Endothelial cell of umbilical vein (primary cell): ENCODE data around the gene PPM1M. TPM values are rescaled to one million over a fixed set of nuclear protein-coding genes. Genes with fewer than 3 reads are reported as not detected.

Experiments
- BruUV-seq: library from RNA; stranded (reverse); fragments of 400-500 nt; replicated peaks from 2 replicates; lab custom pipeline; 2021; lab: Mats Ljungman, UMichigan
- CTCF ChIA-PET: fragments of 300-600, 350-600 bp; sonication (Branson Sonifier 250); formaldehyde crosslinking; loops from one replicate; lab custom pipeline; 2021; ENCODE audit warnings: antibody characterized with exemption, inconsistent platforms; lab: Charles Lee
- POLR2A ChIA-PET: fragments of 300-600, 350-600 bp; sonication (Branson Sonifier 250); formaldehyde crosslinking; loops from one replicate; lab custom pipeline; 2021; ENCODE audit warnings: antibody characterized with exemption, inconsistent platforms; lab: Charles Lee
- DNase-seq: peaks from one replicate; pipeline ENCODE4 v3.0.0-alpha.2; 2011; ENCODE audit warnings: low read depth, low spot score
- FAIRE-seq: peaks from 2 replicates; lab custom pipeline; 2011; peaks lifted over from hg19 to GRCh38; lab: Jason Lieb, UNC
- H2AFZ ChIP-seq: 2 replicates; pipeline ENCODE4 v1.6.0; 2012; ENCODE audit warnings: low read depth, low read length, control low read depth, inconsistent platforms
- H3K27ac ChIP-seq: 2 replicates; pipeline ENCODE4 v1.5.1; 2011; ENCODE audit warnings: low read depth, mild to moderate bottlenecking, control low read depth, low read length, moderate library complexity; ENCODE audit not compliant: insufficient read depth
- H3K27me3 ChIP-seq, 2 experiments: 2 replicates each; pipeline versions ENCODE4 v1.6.0 to v1.6.1; 2011; ENCODE audit warnings: low read length in 2 of 2, mixed read lengths in 1 of 2; ENCODE audit not compliant: control insufficient read depth in 2 of 2, insufficient read depth in 2 of 2
- H3K36me3 ChIP-seq, 2 experiments: 2 replicates in 1 of 2; 3 replicates in 1 of 2; pipeline ENCODE4 v1.5.1; 2011; ENCODE audit warnings: low read length in 2 of 2, mild to moderate bottlenecking in 1 of 2, moderate library complexity in 1 of 2; ENCODE audit not compliant: control insufficient read depth in 2 of 2, insufficient read depth in 2 of 2; ENCODE audit errors: extremely low read depth in 1 of 2
- H3K4me1 ChIP-seq: 3 replicates; pipeline ENCODE4 v1.5.1; 2011; ENCODE audit warnings: mild to moderate bottlenecking, low read length; ENCODE audit not compliant: control insufficient read depth, insufficient read depth; ENCODE audit errors: extremely low read depth
- H3K4me2 ChIP-seq: 2 replicates; pipeline ENCODE4 v1.6.1; 2011; ENCODE audit warnings: low read length, control low read depth, mixed read lengths; ENCODE audit not compliant: insufficient read depth
- H3K4me3 ChIP-seq, 3 experiments: fragments of 200-600 bp in 1 of 3; sonication (generic), shearing (Covaris generic) in 1 of 3; replicated peaks in 1 of 3; 2 replicates each; pipeline ENCODE4 v1.5.1; 2011 to 2016; ENCODE audit warnings: control low read depth in 3 of 3, low read length in 3 of 3, mild to moderate bottlenecking in 2 of 3, inconsistent platforms in 1 of 3, low read depth in 1 of 3, moderate library complexity in 1 of 3; ENCODE audit not compliant: insufficient read depth in 1 of 3
- H3K79me2 ChIP-seq: 2 replicates; pipeline ENCODE4 v1.6.0; 2012; ENCODE audit warnings: low read length, inconsistent platforms; ENCODE audit not compliant: control insufficient read depth, insufficient read depth
- H3K9ac ChIP-seq: replicated peaks from 2 replicates; pipeline ENCODE3; 2011; ENCODE audit warnings: low read length, control low read depth; ENCODE audit not compliant: insufficient read depth; ENCODE audit errors: extremely low read depth
- H3K9me1 ChIP-seq: replicated peaks from 3 replicates; pipeline ENCODE4 v1.6.0; 2011; ENCODE audit warnings: mild to moderate bottlenecking, low read length; ENCODE audit not compliant: control insufficient read depth, insufficient read depth; ENCODE audit errors: extremely low read depth
- H3K9me3 ChIP-seq: replicated peaks from 2 replicates; pipeline ENCODE4 v1.5.1; 2012; ENCODE audit warnings: low read length, inconsistent platforms; ENCODE audit not compliant: control insufficient read depth, insufficient read depth
- H4K20me1 ChIP-seq: replicated peaks from 2 replicates; pipeline ENCODE3; 2011; ENCODE audit warnings: mild to moderate bottlenecking, low read length; ENCODE audit not compliant: control insufficient read depth, insufficient read depth; ENCODE audit errors: extremely low read depth
- CTCF ChIP-seq, 2 donors: IDR thresholded peaks; 1 replicate in 1 of 2; 2 replicates in 1 of 2; pipeline ENCODE4 v1.5.1; 2011; ENCODE audit warnings: low read length in 2 of 2, mild to moderate bottlenecking in 2 of 2, moderate library complexity in 2 of 2, control low read depth in 1 of 2, inconsistent platforms in 1 of 2, low read depth in 1 of 2; ENCODE audit not compliant: insufficient read depth in 1 of 2; ENCODE audit errors: extremely low read depth in 1 of 2
- EZH2 ChIP-seq: IDR thresholded peaks from 2 replicates; pipeline ENCODE4 v1.6.1; 2012; ENCODE audit warnings: borderline replicate concordance, low read depth, mild to moderate bottlenecking, moderate library complexity, low read length, inconsistent platforms; ENCODE audit not compliant: severe bottlenecking
- FOS ChIP-seq: IDR thresholded peaks from 2 replicates; pipeline ENCODE4 v1.6.1; 2011; ENCODE audit warnings: mild to moderate bottlenecking, low read length, moderate library complexity, borderline replicate concordance; ENCODE audit not compliant: insufficient read depth
- GATA2 ChIP-seq: IDR thresholded peaks from 2 replicates; pipeline ENCODE4 v1.7.0; 2011; ENCODE audit warnings: low read depth, mild to moderate bottlenecking, moderate library complexity, mixed read lengths, low read length; ENCODE audit not compliant: insufficient read length, insufficient read depth
- JUN ChIP-seq: IDR thresholded peaks from 2 replicates; pipeline ENCODE4 v1.6.1; 2011; ENCODE audit warnings: borderline replicate concordance, low read depth; ENCODE audit not compliant: insufficient read length, insufficient read depth
- MAX ChIP-seq: IDR thresholded peaks from 2 replicates; pipeline ENCODE4 v1.6.1; 2011; ENCODE audit not compliant: insufficient read depth, insufficient read length
- MYC ChIP-seq: IDR thresholded peaks from one replicate; pipeline ENCODE4 v1.6.1; 2011; ENCODE audit warnings: mild to moderate bottlenecking, low read depth, low read length
- POLR2A ChIP-seq: IDR thresholded peaks from 2 replicates; pipeline ENCODE4 v1.6.1; 2012; ENCODE audit warnings: low read depth, mild to moderate bottlenecking, control low read depth, low read length
- POLR2AphosphoS5 ChIP-seq: IDR thresholded peaks from 2 replicates; pipeline ENCODE4 v1.6.1; 2012; ENCODE audit warnings: low read depth, mild to moderate bottlenecking, control low read depth, low read length, moderate library complexity; ENCODE audit not compliant: insufficient read depth
- dilution Hi-C: fragments of 300-500 bp; cut with MboI; formaldehyde crosslinking; loops from one replicate; pipeline ENCODE4 v1.15.0; 2019; ENCODE audit warnings: low sequenced_read_pairs; ENCODE audit not compliant: extremely low pct_ligation_motif_present
- intact Hi-C: fragments of 100-400 bp; cut with micrococcal nuclease; formaldehyde crosslinking; loops from one replicate; pipeline ENCODE4 v1.10.0; 2022
- polyA plus RNA-seq, 4 experiments: library from polyadenylated mRNA; depleted of rRNA in 3 of 4; stranded (reverse) in 3 of 4; unstranded in 1 of 4; fragments of >200 nt; gene quantifications; 2 replicates each; pipeline versions ENCODE4 v1.2.1 to v1.2.3, GENCODE V29; 2011 to 2012; ENCODE audit warnings: missing spikeins in 1 of 4
- total RNA-seq: library from RNA; stranded (reverse); gene quantifications from 2 replicates; pipeline ENCODE4 v1.2.3, GENCODE V29; 2021

The PPM1M gene
- total and polyA plus RNA-seq, 2 donors (not counting 3 experiments of a cell fraction or from before 2014, with no cell fraction given) = 13.7 to 19.4 TPM

GRCh38 chr3:52262447-52262846 lies 16.9 kb downstream of the PPM1M start:
- intact Hi-C loops (no loop called here), dilution Hi-C loops (no loop called here)
- H3K4me2 ChIP-seq = no peak overlapping the region
- no peak overlapping the region for H3K9ac ChIP-seq
- TF ChIP-seq GATA2 = no peak
- TF ChIP-seq CTCF (IDR thresholded peaks at IDR 0.05; ENCODE audit: extremely low read depth in 1 of 2, insufficient read depth in 1 of 2, low read depth in 1 of 2, low read length in 2 of 2) = no peak
- TF ChIP-seq EZH2 = no peak
- no peak for TF ChIP-seq POLR2AphosphoS5
- no peak for TF ChIP-seq JUN
- no peak for TF ChIP-seq FOS
- TF ChIP-seq MAX = no peak
- no peak for TF ChIP-seq POLR2A
- no peak for TF ChIP-seq MYC
- ChIA-PET POLR2A (no interaction called here), CTCF (interaction anchor here (1.4 kb wide), 2 partner anchors 13 to 31 kb away, joined by 3 to 7 read pairs; no protein-coding TSS in a partner anchor)
- H3K27me3 ChIP-seq = no peaks in the 10 kb centered on the region
- H3K9me3 ChIP-seq = no peaks in the 10 kb centered on the region
- no peak overlapping the region for H2AFZ ChIP-seq
- peaks cover 2% of the 10 kb centered on the region for H4K20me1 ChIP-seq
- DNase-seq (no peak), FAIRE-seq (no peak)
- H3K27ac ChIP-seq = no peak overlapping the region
- H3K79me2 ChIP-seq = peaks cover 60% of the 10 kb centered on the region
- H3K36me3 ChIP-seq = peaks cover 35 to 52% of the 10 kb centered on the region in 2 experiments
- peaks cover 15% of the 10 kb centered on the region for H3K4me1 ChIP-seq
- no peaks in the 10 kb centered on the region for H3K9me1 ChIP-seq
- no peak overlapping the region for H3K4me3 ChIP-seq
- no TSS peak for BruUV-seq
